MG63 (cell line): ENCODE results near the gene SLC16A7. TPM values are rescaled to one million over a fixed set of nuclear protein-coding genes. Genes with fewer than 3 reads are reported as not detected.
"Not testable (repeated sequence)": the region's sequence is repeated elsewhere in the genome, so short reads cannot be mapped to it uniquely, and the experiment has no call there.

Experiments
- DNase-seq: peaks from one replicate; pipeline ENCODE4 v3.0.0-alpha.2; 2020
- H3K27me3 ChIP-seq: fragments of 250-450 bp; sonication (Bioruptor Pico); 2 replicates; pipeline ENCODE4 v1.5.1; 2020; ENCODE audit warnings: mild to moderate bottlenecking, moderate library complexity
- H3K36me3 ChIP-seq: fragments of 250-450 bp; sonication (Bioruptor Pico); 2 replicates; pipeline ENCODE4 v1.5.1; 2020; ENCODE audit warnings: mild to moderate bottlenecking, moderate library complexity
- H3K4me3 ChIP-seq: fragments of 250-450 bp; sonication (Bioruptor Pico); 2 replicates; pipeline ENCODE4 v1.5.1; 2020; ENCODE audit warnings: mild to moderate bottlenecking, moderate library complexity
- H3K9me3 ChIP-seq: fragments of 250-450 bp; sonication (Bioruptor Pico); 2 replicates; pipeline ENCODE4 v1.5.1; 2020; ENCODE audit warnings: mild to moderate bottlenecking, moderate library complexity
- total RNA-seq: library from RNA; depleted of rRNA; stranded (reverse); fragments of >200 nt; shearing (Covaris generic); gene quantifications from 2 replicates; pipeline ENCODE4 v1.2.3, GENCODE V29; 2014; ENCODE audit warnings: low replicate concordance

SLC16A7 gene
- total RNA-seq, 1 experiment from 2014 or later, result 6.3 TPM

DNA sequence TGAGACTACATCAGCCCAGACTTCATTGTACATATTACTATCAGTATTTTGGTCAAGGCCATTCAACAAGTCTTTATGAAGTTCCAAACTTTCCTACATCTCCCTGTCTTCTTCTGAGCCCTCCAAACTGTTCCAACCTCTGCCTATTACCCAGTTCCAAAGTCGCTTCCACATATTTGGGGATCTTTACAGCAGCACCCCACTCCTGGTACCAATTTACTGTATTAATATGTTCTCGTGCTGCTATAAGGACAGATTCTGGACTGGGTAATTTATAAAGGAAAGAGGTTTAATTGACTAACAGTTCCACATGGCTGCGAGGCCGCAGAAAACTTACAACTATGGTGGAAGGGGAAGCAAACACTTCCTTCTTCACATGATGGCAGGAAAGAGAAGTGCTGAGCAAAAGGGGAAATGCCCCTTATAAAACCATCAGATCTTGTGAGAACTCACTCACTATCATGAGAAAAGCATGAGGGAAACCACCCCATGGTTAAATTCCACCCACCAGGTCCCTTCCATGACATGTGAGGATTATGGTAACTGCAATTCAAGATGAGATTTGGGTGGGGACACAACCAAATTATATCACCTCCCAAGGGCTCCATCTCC is 17.1 kb downstream of the SLC16A7 start:
- not testable (repeated sequence) for H3K27me3 ChIP-seq, DNase-seq, H3K4me3 ChIP-seq, H3K36me3 ChIP-seq
- H3K9me3 ChIP-seq, result peaks cover 19% of the 10 kb centered on the region

DNA sequence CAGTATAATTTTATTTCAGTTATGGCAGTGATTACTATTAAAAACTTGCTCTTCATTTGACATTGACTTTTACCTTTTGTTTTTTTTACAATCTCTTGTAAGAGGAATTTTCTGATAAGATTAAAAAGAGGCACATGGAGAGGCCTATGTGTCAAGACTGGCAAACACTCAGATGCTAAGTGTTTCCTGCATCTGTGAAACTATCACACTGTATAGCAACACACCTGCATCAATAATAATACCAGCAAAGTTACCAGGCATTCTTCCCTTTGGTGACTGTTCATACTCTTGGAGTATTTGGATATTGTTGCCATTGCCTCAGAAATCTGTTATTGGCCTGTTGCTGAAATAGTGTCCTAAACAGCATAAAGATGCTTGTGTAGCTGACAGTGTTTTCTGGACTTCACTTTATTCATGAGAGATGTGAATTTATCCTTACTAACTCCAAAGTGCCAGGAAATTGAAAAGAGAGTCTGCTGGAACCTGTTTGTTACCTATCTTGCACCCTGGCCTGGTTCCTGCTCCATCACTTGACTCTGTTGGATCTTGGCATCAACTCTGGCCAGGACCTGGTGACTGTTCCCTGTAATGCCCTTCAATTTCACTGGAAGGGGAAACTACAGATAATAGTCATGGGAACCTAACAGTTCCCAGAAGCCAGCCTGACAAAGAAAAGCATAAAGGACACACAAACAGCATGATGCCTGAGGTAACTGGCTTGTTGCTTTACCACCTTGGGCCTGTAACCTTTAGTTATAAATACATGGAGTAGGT is 19.8 kb downstream of the SLC16A7 start:
- peaks cover 7% of the 10 kb centered on the region for H3K36me3 ChIP-seq
- no peaks in the 10 kb centered on the region for H3K27me3 ChIP-seq
- peaks cover 19% of the 10 kb centered on the region for H3K9me3 ChIP-seq
- no peak for DNase-seq
- no peak overlapping the region for H3K4me3 ChIP-seq

DNA sequence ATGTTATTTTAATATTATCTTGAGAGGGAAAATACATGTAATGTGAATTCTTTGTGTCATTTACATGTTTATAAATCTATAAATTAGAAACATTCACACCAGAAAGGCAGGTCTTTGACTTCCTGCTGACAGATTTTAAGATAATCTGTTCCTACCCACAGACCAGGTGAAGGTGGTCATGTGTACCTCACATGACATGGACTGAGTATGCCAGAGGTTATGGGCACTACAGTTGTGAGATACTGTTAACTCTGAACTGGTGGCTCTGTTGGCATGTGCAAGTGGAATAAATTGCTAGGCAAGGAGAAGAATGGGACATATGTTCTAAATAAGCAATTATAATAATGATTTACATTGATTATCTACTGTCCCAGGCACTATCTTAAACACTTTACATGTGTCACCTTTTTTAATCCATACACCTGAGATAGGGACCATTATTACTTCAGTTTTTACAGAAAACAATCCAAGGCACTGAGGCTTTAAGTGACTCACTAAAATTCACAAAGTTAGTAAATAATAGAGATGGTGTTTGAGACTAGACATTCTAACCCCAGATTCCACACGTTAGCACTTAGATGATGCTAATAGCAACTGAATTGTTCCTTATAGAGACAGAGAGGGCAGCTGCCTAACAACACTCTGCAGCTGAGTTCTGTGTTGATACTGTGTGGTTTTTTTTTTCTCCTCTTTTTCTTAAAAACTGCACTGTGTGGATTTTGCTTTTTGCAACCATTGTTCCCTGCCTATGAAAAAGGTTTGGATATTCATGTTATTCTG is 23.8 kb downstream of the SLC16A7 start:
- no peak for DNase-seq
- Histone ChIP-seq H3K9me3 (no peaks in the 10 kb centered on the region), H3K4me3 (no peak overlapping the region), H3K36me3 (no peaks in the 10 kb centered on the region), H3K27me3 (no peaks in the 10 kb centered on the region)

DNA sequence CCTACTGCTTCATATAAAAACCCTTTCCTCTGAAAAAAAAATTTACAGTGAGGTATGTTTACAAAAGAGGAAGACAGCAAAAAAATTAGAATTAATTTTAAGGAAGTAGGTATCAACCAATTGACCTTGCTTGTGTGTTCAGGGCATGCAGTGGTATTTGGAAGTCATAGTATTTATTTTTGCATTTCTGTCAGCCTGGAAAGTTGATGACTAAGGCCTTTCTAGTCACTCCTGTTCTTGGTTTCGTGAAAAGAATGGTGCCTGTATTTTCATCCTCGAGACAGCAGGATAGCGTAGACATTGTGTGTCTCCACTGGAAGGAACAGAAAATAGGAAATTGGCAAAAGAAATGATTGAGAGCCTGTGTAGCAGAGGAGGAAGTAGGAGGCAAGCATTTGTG is 24.5 kb downstream of the SLC16A7 start:
- Histone ChIP-seq H3K9me3 (no peaks in the 10 kb centered on the region), H3K27me3 (no peaks in the 10 kb centered on the region), H3K36me3 (no peaks in the 10 kb centered on the region), H3K4me3 (no peak overlapping the region)
- DNase-seq, result no peak

DNA sequence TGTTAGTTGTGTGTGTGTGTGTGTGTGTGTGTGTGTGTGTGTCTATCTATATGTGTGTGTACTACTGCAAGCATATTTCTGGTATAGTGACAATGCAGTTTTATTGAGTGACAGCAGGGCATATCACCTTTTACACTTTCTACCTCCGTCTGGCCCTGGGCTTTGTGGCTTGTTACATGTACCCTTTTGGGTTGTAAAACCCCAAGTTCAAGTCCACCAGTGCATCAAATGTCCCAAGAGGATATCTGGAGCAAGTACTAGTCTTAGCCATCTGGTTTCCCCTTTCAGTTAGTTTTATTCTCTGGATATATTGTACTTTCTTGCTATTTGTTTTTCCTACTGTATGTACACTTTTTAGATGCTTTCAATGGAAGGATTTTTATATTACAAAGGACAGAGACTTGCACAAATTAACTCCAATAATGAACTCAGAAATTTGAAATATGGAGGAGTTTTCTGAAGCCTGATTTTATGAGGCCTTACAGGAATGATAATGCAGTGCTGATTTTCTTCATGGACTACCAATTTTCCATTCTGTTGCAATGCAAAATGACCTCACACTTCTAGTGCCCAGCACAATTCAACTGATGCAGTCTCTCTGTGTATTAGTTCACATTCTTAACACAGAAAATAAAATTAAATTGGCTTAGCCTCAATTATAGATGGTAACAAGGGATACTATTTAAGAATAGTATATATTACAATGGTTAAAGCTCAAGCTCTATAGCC is 29.1 kb downstream of the SLC16A7 start:
- no peak for DNase-seq
- Histone ChIP-seq H3K27me3 (no peaks in the 10 kb centered on the region), H3K36me3 (no peaks in the 10 kb centered on the region), H3K4me3 (no peak overlapping the region), H3K9me3 (no peaks in the 10 kb centered on the region)

DNA sequence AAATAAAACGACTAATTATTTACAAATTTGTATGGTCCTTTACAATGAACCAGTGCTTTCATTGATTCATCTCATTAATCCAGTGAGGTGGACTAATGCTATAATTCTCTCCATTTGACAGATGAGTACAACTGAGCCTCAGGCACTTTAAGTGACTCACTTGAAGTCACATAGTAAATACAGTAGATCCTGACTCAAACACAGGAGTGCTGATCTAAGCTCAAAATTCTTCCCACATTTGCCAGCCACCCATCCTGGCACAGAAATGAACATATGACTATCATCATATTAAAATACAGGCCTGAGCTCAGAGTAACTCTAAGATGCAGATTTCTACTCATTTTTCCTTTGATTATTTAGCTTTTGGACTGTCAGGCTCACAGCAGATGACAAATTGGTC is 30.6 kb downstream of the SLC16A7 start:
- Histone ChIP-seq H3K4me3 (no peak overlapping the region), H3K27me3 (no peaks in the 10 kb centered on the region), H3K36me3 (no peaks in the 10 kb centered on the region), H3K9me3 (no peaks in the 10 kb centered on the region)
- peak; percentile 14 for DNase-seq

DNA sequence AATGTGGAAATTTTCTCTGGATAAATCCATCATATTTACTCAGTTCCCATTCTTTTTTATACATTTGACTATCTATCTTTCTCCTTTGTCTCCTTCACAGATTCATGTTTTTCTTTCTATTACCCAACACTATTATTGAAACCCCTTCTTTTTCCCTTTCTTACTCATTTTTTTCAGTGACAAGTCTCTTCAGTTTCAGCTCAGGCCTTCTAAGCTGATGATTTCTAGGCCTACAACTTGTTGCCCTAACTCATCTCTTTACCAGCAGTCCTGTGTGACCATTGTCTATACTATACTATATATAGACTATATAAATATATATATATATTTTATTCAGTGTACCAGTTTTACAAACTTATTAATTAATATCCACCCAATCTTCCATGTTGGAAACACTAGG is 31.8 kb downstream of the SLC16A7 start:
- H3K36me3 ChIP-seq, result no peaks in the 10 kb centered on the region
- H3K9me3 ChIP-seq, result no peaks in the 10 kb centered on the region
- H3K27me3 ChIP-seq, result no peaks in the 10 kb centered on the region
- no peak for DNase-seq
- no peak overlapping the region for H3K4me3 ChIP-seq

DNA sequence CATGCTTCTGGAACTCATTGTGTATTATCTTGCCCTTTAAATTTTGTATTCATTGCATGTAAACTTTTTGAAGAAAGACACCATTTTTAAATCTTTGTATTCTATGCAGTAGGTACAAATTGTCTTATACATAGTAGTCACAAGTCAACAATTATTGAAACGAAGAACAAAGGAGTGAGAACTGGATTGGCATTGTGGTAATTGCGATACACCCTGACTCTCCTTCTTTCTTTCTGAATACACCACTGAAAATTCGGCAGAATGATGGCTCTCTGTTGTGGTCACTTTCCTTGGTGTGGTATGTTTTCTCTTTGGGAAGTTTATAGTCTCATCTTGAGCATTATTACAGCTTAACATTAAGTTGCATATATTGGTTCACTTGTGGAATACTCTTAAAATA is 34.1 kb downstream of the SLC16A7 start:
- Histone ChIP-seq H3K9me3 (no peaks in the 10 kb centered on the region), H3K36me3 (no peaks in the 10 kb centered on the region), H3K27me3 (no peaks in the 10 kb centered on the region), H3K4me3 (no peak overlapping the region)
- no peak for DNase-seq

DNA sequence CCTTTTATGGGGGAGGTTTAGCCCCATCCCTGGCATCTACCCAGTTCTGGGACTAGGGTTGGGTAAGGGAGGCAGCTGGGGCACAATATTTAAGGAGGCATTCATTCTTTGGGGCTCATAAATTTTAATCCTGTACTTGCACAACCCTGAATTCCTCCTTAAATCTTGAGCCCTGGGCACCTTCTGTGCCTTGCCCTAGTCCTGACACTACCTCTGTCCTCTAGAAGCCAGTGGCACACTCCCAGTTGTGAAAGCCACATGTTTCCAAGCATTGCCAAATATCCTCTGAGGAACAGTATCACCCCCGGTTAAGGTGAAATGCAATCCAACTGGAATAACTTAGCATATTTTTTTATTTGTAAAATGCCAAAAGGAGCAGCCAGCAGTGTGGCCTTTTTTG is 36.6 kb downstream of the SLC16A7 start:
- Histone ChIP-seq H3K27me3 (no peaks in the 10 kb centered on the region), H3K36me3 (no peaks in the 10 kb centered on the region), H3K9me3 (no peaks in the 10 kb centered on the region), H3K4me3 (no peak overlapping the region)
- no peak for DNase-seq

DNA sequence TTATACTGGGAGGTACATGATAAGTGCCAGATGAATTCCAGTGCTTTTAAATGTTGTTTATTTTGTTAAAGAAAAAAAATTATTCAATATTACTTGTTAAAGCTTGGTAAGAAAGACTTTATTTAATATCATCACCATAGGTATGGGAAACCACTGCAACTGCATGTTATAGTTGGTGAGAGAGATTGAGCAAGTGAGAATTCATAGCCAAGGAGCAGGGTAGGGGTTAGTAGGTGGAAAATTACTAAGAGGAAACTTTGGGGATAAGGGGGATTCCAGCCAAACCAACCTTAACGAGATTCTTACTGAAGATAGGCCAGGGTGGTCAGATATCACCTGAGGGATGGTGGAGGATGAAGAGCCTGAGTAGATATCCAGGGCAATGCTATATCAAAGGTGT is 38.4 kb downstream of the SLC16A7 start:
- Histone ChIP-seq H3K4me3 (no peak overlapping the region), H3K36me3 (no peaks in the 10 kb centered on the region), H3K9me3 (no peaks in the 10 kb centered on the region), H3K27me3 (no peaks in the 10 kb centered on the region)
- no peak for DNase-seq

DNA sequence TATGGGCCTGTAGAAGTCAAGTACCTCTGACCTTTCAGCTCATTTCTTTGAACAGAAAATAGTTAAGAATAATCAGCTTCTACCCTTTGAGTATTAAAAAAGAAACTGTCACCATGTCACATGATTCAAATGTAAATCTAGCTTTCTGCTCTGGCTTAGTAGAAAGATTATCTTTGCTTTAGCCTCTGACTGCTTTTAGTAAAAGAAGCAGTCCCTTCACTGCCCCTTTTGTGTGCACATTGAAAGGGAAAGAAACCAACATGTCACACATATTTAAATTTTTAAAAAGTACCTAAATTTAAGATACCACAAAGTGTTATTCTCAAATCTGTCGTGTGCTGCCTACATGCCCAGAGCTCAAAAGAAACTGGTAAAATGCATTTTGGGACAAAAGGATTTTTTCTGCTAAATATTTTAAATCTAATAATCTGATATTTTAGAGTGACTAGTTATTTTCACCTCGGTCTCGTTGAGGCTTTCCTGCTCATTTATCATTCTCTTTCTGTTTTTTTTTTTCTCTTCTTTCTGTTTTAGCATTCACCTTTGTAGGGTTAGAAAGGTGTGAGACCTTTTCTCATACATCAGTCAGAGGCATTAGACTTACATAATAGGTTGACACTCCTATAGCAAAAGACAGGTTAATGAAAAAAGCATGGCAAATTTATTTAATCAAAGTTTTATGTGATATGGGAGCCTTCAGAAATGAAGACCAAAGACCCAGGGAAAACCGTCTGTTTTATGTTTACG is 41.3 kb downstream of the SLC16A7 start:
- H3K4me3 ChIP-seq, result no peak overlapping the region
- H3K9me3 ChIP-seq, result no peaks in the 10 kb centered on the region
- no peaks in the 10 kb centered on the region for H3K36me3 ChIP-seq
- DNase-seq, result no peak
- H3K27me3 ChIP-seq, result no peaks in the 10 kb centered on the region

DNA sequence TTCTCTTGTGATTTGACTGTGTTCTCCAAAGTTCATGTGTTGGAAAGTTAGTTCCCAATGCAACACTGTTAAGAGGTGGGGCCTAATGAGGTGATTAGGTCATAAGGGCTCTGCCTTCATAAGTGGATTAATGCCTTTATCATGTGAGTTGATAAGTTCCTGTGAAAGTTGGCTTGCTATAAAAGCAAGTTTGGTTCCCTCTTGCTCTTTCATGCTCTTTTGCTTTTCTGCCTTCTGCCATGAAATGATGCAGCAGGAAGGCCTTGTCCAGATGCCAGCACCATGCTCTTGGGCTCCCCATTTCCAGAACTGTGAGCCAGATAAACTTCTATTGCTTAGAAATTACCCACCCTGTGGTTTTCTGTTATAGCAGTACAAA is 41.9 kb downstream of the SLC16A7 start:
- DNase-seq, result no peak
- no peaks in the 10 kb centered on the region for H3K9me3 ChIP-seq
- H3K4me3 ChIP-seq, result no peak overlapping the region
- no peaks in the 10 kb centered on the region for H3K27me3 ChIP-seq
- no peaks in the 10 kb centered on the region for H3K36me3 ChIP-seq

DNA sequence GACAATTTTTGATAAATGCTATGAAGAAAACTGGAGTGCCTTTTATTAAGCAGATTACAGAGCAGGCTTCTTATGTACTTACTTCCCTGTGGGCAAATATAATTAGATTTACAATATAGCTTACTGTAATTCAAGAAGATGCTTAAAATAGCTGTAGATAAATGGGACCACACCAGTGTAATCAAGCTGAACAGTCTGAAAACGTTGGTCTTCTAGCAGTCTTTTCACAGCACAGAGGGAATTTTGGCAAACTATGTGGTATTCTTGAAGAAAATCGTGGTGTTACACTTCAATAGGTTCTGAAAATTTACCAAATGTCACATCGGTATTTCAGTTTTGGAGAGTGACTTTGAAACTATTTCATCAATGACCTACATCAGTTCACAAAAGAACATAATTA is 47.7 kb downstream of the SLC16A7 start:
- H3K9me3 ChIP-seq, result peaks cover 4% of the 10 kb centered on the region; the same call in 1 of the 2 replicates
- no peaks in the 10 kb centered on the region for H3K27me3 ChIP-seq
- no peak for DNase-seq
- H3K36me3 ChIP-seq, result no peaks in the 10 kb centered on the region; the same call in 1 of the 2 replicates
- H3K4me3 ChIP-seq, result no peak overlapping the region

DNA sequence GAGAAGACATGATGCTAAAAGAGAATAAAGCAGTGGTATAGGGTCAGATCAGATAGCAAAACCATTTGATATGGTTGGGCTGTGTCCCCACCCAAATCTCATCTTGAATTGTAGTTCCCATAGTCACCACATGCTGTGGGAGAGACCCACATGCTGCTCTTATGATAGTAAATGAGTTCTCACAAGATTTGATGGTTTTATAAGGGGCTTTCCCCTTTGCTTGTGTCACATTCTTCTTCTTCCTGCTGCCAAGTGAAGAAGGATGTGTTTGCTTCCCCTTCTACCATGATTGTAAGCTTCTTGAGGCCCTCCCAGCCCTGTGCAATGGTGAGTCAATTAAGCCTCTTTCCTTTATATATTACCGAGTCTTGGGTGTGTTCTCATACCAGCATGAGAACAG is 49.4 kb downstream of the SLC16A7 start:
- no peak for DNase-seq
- Histone ChIP-seq H3K4me3 (no peak overlapping the region), H3K27me3 (no peaks in the 10 kb centered on the region), H3K9me3 (peaks cover 4% of the 10 kb centered on the region; the same call in 1 of the 2 replicates), H3K36me3 (no peaks in the 10 kb centered on the region; the same call in 1 of the 2 replicates)

DNA sequence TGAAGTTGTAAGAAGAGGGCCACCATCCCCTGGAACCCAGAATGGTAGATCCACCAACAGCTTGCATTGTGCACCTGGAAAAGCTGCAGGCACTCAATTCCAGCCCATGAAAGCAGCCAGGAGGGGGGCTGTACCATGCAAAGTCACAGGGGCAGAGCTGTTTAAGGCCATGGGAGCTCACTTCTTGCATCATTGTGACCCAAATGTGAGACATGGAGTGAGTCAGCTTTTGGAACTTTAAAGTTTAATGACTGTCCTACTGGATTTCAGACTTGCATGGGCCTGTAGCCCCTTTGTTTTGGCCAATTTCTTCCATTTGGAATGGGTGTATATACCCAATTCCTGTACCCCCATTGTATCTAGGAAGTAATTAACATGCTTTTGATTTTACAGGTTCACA is 50.8 kb downstream of the SLC16A7 start:
- Histone ChIP-seq H3K36me3 (no peaks in the 10 kb centered on the region; the same call in 1 of the 2 replicates), H3K9me3 (peaks cover 4% of the 10 kb centered on the region; the same call in 1 of the 2 replicates), H3K4me3 (no peak overlapping the region), H3K27me3 (no peaks in the 10 kb centered on the region)
- no peak for DNase-seq

DNA sequence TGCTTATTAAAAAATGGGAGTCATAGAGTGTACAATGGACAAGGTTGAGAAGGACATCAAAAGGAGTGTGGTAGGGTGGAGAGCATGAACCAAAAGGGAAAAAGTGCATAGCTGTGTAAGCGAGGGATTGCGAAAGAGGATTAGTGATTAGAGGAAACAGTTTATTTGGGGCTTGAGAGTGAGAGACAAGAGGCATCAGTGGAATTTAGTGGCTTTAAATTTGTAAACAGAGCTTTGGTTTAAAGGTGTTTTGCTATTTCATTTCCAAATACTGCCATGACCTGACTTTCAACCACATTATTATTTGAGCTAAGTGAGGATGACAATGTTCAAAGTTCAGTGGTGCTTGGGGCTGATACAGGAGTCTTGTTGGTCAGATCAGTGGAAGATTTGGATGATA is 53.4 kb downstream of the SLC16A7 start:
- H3K27me3 ChIP-seq, result no peaks in the 10 kb centered on the region
- H3K36me3 ChIP-seq, result no peaks in the 10 kb centered on the region; the same call in 1 of the 2 replicates
- DNase-seq, result no peak
- peaks cover 4% of the 10 kb centered on the region; the same call in 1 of the 2 replicates for H3K9me3 ChIP-seq
- no peak overlapping the region for H3K4me3 ChIP-seq
